ENCODE measurements around the gene NRP2.

GRCh38 chr2:205725059-205725458 is 42.8 kb downstream of the NRP2 start:
- TF ChIP-seq POLR2A (IDR thresholded peaks at IDR 0.05; ENCODE audit: low read length) (no peak), GATA1 (IDR thresholded peaks at IDR 0.05; ENCODE audit: low read depth, low read length) (no peak)

Data from erythroblast (primary cell).